AG20443 (cell line): ENCODE data around the gene METRN.
"Not testable (repeated sequence)": the region's sequence is repeated elsewhere in the genome, so short reads cannot be mapped to it uniquely, and the experiment has no call there.

ENCODE experiments used
- DNase-seq: peaks from one replicate; pipeline ENCODE4 v3.0.0; 2012; ENCODE audit warnings: low spot score, mixed read lengths

Gene METRN

DNA sequence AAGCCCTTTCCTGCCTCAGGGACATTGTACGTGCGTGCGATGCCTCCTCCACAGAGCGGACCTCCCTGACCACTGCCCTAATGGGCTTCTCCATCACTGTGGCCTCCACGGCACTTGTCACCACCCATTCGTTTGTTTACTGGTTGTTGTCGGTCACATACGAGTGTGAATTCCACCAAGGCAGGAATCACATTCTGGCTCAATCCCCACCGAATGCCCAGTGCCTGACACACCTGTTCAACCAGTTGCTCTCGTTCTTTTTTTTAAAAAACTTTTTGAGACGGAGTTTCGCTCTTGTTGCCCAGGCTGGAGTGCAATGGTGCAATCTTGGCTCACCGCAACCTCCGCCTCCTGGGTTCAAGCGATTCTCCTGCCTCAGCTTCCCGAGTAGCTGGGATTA lies 23.7 kb upstream of the METRN start:
- not testable (repeated sequence) for DNase-seq

DNA sequence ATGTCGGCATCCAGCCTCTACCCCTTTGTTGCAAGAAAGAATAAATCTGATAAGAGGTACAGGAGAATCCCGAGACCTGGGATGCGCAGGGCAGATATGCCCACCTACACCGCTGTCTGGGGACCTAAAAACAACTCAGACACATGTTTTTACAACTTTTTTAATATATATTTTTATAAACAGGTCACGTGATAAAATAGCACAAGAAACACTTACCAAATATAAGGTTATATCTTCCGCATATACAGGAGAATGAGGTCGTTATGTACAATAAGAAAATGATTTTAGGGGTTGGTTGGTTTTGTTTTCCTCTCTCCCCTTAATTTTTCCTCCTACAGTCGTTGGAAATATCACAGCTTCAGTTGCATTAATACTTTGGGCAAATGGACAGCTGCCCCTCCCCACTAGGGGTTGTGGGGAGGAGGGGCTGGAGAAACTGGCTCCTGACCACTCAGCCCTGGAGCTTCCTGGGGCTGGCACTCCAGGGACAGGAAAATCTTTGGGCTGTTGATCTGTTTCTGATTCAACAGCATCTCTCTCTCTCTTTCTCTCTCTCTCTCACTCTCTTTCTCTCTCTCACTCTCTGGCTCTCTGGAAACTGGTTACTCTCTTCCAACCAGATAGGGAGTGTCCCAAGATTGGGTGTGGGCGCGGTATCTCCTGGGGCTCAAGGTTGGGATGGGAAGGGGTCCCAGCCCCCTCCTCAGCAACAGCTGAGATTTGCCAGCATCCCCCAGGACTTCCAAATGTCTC lies 22.4 kb upstream of the METRN start:
- no peak for DNase-seq

DNA sequence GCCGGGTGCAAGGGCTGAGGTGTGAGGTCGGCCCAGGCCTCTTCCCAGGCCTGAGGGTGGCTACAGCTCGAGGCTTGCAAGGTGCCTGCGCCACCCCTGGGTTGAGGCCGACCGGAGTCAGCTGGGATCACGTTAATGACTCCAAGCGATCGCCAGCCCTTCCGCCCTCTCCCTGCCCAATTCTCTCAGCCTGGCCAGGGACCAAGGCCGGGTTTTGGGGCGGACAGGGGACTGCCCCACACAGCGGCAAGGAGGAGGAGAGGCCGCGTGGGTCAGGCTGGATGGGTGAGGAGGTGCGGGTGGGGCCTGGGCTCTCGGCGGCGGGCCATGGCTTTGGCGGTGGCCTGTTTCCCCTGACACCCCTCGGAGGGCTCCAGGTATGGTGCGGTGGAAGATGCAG lies 21.6 kb upstream of the METRN start:
- DNase-seq: no peak

GRCh38 chr16:693766-694165 lies 21.2 kb upstream of the METRN start:
- no peak for DNase-seq

- DNase-seq: no peak
Observed at GRCh38 chr16:694187-694862, 20.6 kb upstream of the METRN start.

DNA sequence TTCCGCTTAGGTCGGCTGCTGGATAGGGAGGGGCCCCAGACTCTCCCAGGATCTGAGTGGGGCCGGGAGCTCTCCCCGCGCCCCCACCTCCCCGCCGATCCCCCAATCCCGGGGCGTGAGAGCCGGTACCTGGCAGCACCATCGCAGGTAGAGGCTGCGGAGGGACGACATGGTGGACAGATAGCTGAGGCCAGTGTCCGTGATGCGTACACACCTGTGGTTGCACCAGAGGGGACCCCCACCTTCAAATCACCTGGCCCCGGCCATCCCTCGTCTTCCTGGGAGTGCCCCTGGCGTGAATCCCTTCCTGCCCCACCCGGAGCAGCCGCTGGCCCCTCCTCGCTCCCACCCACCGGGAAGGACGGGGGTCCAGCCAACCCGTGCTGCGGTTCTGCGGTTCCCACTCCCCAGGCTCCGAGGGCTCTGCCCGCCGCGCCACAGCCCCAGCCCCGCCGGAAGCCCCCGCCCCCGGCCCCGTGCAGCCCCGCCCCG lies 20.0 kb upstream of the METRN start:
- no peak for DNase-seq

DNA sequence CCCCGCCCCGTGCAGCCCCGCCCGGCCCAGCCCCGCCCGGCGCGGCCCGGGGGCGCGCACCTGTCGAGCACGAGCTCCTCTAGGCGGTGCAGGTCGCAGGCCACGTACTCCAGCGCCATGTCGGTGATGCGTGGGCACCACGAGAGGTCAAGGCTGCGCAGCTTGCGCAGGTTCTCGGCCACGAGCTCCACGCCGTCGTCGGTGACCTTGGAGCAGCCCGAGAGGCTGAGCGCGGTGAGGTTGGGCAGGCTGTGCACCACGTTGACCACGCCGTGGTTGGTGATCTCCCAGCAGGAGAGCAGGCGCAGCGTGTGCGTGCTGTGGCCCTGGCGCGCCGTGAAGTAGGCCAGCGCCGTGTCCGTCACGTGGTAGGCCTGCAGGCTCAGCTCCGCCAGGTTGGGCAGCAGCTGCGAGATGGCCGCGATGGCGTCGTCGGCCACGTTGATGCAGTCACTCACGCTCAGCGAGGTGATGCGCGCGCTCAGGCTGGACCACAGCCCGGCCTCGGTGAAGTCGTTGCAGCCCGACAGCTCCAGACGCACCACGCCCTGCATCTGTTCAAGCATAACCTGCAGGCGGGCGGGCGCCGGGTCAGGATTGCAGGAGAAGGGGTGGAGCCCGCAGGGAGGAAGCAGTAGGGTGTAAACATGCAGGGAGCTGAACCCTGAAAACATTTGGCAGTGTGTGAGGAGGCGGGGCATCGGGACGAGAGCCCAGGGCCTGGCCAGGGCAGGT lies 19.4 kb upstream of the METRN start:
- peak; percentile 32 for DNase-seq

DNA sequence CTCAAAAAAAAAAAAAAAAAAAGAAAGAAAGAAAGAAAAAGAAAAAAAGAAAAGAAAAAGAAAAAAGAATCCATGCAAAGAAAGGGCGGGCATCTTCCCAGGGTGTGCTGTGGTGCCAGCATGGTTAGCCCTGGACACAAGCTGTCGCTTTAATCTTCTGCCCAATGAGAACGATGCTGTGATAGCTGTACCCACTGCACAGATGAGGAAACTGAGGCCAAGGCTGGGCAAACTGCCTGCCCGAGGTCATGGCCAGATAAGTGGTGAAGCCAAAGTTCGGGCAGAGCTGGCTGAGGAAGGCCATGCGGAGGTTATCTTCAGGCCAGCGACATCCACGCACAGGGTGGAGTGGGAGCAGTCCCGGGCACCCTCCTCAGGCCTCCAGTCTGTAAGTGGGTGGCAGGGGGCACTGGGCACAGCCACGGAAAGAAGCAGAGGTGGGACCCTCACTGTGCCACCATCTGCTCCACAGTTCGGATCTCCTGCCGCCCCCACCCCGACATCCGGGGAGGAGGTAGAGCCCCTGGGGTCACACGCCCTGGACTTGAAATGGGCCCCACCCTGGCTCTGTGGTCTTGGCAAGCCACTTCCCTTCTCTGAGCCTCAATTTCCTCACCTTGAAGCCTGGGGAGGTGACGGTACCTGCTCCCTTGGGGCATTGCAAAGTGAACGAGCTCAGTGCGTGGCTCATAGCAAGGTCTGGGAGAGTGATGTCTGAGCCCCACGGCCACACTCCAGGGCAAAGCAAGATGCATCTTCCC lies 15.8 kb upstream of the METRN start:
- DNase-seq: no peak

GRCh38 chr16:700684-701584 lies 14.0 kb upstream of the METRN start:
- peak; percentile 71 for DNase-seq

GRCh38 chr16:702341-702740 lies 12.6 kb upstream of the METRN start:
- DNase-seq: no peak

- DNase-seq: no peak
Observed at GRCh38 chr16:703406-703805, 11.5 kb upstream of the METRN start.

DNA sequence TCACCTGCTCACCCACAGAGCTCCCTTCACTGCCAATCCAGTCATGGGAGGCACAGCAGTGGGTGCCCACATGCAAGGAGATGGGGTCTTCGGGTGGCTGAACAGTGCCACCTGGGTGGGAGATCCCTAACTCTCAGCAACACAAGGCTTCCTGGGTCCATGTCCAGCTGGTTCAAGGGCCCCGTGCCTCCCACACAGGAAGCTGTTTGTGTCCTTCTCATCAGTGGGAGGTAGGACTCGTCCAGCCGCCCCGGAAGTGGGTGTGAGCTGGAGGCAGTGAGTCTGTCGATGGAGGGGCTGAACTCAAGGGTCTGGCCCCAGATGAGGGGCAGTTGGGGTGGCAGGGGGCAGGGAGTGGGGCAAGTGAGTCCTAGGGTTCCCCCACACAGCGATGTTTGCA lies 10.9 kb upstream of the METRN start:
- DNase-seq: no peak

DNA sequence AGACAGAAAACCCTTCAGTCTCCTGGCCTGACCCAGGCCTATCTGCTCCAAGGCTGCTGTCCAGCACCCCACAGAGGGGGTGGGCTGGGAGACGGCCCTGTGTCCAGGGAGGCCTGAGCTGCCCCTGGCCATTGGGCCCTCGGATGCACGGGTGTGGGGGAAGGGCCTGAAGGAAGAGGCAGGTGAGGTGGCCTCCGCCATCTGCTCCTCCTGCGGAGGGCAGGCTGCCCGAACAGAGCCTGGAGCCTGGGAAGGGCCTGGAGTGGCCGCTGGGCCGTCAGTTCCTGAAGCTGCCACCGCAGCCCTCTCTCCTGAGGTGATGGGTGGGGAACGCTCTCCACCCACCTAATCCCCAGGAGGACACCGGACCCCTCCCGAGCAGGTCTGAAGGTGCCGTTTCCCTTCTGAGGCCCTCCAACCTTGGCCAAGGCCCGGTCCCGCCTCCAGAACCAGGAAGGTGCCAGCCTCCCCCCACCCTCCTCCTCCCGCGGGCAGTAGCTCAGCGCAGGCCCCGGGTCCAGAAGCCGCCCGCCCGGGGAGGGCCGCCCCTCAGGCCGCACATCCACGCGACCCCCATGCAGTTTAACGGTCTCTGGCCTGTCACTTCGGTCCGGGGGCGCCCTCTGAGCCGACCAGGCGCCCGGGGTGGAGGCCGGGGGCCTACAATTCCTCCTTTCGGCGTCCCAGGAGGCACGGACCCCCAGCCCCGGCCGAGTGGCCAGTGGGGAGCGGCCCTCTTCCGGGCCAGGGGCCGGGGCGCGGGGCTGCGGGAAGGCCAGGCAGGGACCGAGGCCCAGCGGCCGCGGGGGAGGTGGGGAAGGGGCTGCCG lies 10.2 kb upstream of the METRN start:
- no peak for DNase-seq

DNA sequence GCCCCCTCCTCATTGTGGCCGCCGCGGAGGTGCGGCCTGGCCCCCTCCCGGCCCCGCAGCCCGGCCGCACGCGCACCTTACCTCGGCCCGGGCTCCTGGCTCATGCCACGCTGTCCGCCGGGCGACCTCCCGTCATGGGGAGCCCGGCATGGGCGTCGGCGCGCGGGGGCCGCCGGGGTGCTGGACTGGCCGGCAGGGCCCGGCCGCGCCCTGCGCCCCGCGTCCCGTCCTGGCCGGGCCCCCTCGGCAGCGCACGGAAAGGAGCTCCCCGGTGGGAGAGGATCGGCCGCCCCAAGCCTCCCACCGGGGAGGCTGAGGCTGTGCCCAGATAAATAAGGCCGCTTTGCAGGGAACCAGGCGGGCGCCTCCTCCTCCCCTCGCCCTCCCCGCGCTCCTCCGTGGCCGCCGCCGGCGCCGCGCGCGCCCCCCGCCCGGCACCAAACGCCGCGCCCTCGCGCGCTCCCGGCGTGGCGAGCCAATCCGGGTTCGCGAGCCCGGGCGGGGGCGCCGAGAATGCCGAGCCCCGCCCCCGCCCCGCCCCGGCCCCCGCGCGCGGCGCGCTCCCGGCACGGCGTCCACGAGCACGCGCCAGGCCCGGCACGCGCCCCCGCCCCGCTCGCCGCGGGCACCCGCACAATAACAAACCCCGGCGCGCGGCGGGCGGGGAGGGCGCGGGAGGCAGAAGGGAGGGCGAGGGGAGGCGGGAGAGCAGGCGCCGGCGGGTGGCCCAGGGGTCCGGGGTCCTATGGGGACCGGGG lies 9.3 kb upstream of the METRN start, which contains the start of gene FBXL16:
FBXL16 (minus strand) TSS at position 371 of the 758 bp plus-strand sequence. CDS start 8,396 bp downstream, outside the sequence.
- DNase-seq: peak; percentile 41

- DNase-seq: no peak
Observed at GRCh38 chr16:706189-707061, 8.5 kb upstream of the METRN start.

GRCh38 chr16:707062-707538 lies 7.8 kb upstream of the METRN start:
- DNase-seq: no peak

GRCh38 chr16:708019-708418 lies 6.9 kb upstream of the METRN start:
- no peak for DNase-seq

DNA sequence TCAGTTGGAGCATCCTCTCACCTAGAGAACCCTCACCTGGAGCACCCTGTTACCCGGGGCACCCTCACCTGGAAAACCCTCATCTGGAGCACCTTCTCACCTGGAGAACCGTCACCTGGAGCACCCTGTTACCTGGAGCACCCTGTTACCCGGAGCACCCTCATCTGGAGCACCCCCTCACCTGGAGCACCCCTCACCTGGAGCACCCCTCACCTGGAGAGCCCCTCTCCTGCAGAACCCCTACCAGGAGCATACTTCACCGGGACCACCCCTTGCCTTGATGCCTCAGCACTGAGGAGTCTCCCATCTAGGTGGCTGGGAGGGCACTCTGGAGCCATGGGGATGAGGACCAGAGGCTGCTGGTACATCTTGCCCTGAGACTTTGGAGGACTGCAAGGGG lies 6.0 kb upstream of the METRN start:
- no peak for DNase-seq
